Islet precursor cell (in vitro differentiated cells): ENCODE results near the gene IRAK1.
"Not testable (repeated sequence)": the region's sequence is repeated elsewhere in the genome, so short reads cannot be mapped to it uniquely, and the experiment has no call there.

Experiments used
- DNase-seq: peaks from one replicate; pipeline ENCODE4 v3.0.0-alpha.2; 2018

The IRAK1 gene

GRCh38 chrX:154018518-154019060 is 1.1 kb downstream of the IRAK1 start:
- DNase-seq, result no peak

DNA sequence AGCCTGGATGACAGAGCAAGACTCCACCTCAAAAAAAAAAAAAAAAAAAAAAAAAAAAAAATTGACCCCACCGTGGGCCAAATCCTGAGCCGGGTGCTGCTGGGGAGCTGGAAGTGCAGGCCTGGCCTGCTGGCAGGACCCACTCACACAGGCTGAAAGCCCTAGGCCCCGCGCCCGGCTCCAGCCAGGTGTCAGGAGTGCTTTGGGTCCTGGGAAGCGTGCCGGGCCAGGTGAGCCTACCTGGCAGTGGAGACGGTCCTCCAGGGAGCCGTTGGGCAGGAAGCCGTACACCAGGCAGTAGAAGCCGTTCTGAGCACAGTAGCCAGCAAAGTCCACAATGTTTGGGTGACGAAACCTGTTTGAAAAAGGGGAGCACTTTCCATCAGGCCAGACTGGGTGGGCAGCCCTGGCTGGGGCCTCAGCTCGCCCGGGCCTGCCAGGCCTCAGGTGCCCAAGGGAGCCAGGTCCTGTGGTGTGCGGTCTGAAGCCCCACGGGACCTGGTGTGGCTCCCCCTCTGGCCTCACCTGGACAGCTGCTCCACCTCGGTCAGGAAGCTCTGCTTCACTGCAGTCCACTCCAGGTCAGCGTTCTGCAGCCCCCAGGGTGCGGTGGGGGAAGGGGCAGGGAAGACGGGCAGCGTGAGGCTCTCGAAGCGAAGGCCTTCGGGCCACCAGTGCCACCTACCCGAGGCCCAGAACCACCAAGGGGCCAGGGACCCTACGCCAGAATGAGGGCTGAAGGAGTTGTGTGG is 1.8 kb downstream of the IRAK1 start:
- DNase-seq, result no peak

GRCh38 chrX:154016366-154017076 is 3.2 kb downstream of the IRAK1 start:
- peak; percentile 28 for DNase-seq

DNA sequence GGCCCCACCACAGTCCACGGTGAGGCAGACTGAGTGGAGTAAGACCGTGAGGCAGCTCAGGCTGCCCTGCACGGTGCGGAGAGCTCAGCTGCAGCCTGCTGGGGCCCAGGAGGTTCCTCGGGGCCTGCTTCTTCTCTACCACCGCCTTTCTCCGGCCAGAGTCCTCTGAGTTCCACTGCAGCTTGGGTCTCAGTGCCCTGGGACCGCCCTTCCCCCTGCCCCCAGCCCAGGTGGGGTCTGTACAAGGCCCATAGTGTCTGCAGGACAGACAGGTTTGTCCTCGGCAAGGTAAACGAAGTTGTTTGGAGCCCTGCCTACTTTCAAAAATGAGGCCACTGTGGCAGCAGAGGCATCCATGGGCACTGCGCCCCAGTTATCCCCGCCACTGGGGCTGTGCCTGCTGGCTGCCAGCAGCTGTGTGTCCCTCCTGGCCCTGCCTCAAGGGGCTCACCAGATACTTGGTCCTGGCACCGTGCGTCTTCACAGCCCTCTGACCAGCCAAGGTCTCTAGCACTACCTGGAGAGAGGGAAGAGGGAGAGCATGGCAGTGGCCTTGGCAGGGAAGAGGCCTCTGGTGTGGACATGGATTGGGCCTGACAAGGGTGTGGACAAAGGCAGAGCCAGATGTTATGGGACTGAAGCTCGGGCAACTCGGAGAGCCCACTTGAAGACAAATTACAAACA is 4.0 kb downstream of the IRAK1 start:
- DNase-seq, result peak; percentile 45

DNA sequence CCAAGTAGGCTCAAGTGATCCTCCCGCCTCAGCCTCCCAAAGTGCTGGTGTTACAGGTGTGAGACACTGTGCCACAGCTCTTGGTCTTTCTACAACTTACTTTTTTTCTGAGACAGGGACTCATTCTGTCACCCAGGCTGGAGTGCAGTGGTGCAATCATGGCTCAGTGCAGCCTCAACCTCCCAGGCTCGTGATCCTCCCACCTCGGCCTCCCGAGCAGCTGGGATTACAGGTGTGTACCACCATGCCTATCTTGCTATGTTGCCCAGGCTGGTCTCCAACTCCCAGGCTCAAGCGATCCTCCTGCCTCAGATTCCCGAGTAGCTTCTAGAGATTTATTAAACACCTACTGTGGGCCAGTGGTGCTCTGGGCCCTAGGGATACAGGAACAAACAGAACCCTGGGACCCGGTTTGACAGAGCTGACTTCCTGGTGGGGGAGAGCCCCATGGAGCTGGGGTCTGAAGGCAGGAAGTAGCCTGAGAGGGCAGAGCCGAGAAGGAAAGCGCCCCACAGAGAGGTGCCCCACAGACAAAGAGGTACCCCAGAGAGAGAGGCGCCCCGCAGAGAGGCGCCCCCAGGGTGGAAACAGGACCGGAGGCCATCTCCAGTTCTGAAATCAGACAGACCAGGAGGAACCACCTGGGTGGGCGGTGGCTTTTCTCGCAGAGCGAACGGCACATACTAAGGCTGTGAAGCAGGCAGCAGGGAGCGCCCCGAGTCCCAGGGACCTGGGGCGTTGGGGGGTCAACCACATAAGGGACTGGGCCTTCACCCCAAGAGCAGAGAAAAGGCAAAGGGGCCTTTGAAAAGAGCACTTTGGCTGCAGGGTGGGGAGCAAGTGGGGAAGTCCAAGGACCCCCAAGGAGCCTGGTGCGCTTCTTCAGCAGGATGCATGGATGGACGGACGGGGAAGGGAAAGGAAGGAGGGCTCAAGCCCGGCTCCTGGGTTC is 5.0 kb downstream of the IRAK1 start:
- DNase-seq, result no peak

- no peak for DNase-seq
These were observed 5.9 kb downstream of the IRAK1 start for GRCh38 chrX:154013614-154014360.

DNA sequence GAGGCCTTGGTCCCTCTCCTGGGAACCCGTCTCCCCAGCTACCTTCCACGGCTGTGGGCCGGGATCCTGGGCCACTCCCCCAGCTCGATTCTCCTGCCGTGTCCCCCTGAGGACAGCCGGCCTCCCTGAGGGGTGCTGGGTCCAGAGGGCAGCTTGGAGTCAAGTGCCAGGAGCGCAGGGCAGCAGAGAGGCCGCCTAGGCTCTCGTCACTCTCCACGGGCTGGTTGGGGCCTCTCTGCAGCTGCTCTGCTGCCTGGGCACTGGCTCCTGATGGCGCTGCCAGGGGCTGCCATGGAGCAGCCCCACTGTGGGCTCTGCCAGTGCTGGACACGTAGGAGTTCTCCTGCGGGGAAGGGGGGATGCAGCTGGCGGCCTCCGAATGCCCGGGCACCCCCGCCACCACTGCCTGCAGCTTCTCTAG is 6.7 kb downstream of the IRAK1 start:
- DNase-seq, result no peak

- peak; percentile 91 for DNase-seq
These were observed 7.2 kb downstream of the IRAK1 start for GRCh38 chrX:154012336-154012991.

- DNase-seq, result no peak
These were observed 8.0 kb downstream of the IRAK1 start for GRCh38 chrX:154011376-154012335.

GRCh38 chrX:154010330-154011087 is 9.2 kb downstream of the IRAK1 start:
- DNase-seq, result no peak

DNA sequence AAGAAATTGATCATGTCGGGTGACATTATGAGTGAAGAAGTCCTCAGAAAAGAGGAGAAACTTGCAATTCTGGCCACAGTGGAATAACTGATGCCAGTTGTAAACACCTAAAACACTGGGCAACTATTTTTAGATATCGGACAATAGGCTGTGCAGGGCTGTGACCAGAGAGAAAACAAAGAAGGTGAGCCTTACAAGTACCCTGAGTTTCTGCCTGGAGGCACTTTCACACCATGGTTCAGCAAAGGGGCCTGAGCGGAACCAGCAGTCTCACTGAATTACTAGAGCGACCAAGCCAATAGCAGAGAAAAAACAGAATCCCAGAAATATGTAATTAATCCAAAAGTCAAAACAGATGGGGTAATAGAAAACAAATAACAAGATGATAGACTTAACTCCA is 11.2 kb downstream of the IRAK1 start:
- no peak for DNase-seq

GRCh38 chrX:154006947-154007346 is 12.8 kb downstream of the IRAK1 start:
- DNase-seq, result no peak

DNA sequence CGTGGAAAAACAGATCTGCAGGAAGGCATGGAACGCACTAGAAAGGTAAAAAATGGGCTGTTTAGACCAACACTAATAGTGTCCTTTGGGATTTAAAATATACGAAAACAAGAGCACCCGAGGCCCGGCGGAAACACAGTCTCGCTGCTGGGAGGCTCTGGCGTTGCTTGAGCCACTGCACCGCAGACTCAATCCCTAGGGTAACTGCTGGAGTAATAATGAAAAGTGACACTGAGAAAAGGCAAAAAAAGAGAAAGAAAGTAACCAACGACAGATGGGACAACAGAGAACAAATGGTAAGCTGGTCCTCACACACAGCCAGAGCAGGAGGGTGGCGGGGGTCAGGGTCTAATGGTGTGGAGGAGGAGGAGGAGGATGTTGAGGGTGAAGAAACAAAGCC is 15.4 kb downstream of the IRAK1 start:
- DNase-seq, result peak; percentile 23

- DNase-seq, result peak; percentile 71
These were observed 17.4 kb downstream of the IRAK1 start for GRCh38 chrX:154002215-154002719.

DNA sequence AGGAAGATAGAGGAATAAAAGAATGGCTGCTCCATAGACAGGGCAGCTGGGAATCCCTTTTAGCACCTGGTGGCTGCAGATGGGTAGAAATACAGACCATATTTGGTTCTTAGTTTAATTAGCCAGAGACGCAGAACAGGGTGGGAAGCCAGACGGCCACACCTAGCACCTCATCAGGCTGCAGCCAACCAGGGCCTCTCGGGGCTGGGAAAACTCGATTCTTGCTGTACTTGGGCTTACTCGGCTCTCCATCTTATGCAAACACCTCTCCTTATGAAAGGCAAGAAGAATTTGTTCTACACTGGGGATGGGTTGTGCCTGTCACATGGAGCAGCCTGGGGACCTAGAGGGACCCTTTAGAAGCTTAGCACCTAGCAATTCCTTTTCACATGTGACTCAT is 19.7 kb downstream of the IRAK1 start:
- DNase-seq, result peak; percentile 60

- peak; percentile 52 for DNase-seq
These were observed 20.2 kb downstream of the IRAK1 start for GRCh38 chrX:153999359-154000037.

GRCh38 chrX:153995504-153995903 is 24.2 kb downstream of the IRAK1 start:
- DNase-seq, result no peak

DNA sequence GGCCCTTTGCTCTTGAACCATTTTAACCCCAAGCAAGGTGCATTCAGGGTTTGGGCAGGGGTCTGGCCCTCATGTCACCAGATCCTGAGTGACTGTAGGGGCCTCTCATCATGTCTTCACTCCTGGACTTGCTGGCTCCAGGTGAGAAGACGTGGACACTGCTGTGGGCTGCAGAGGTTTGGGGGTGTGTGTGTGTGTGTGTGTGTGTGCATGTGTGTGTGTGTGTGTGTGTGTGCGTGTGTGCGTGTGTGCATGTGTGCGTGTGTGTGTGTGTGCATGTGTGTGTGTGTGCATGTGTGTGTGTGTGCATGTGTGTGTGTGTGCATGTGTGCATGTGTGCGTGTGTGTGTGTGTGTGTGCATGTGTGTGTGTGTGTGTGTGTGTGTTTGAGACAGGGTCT is 25.3 kb downstream of the IRAK1 start:
- not testable (repeated sequence) for DNase-seq
